ENCODE results near the gene CPSF4L. TPM values are rescaled to one million over a fixed set of nuclear protein-coding genes. Genes with fewer than 3 reads are reported as not detected.

The CPSF4L gene
- polyA plus RNA-seq, 4 donors, result 0.15 TPM; not detected in 3

GRCh38 chr17:73304971-73305812 is 43.5 kb upstream of the CPSF4L start:
- DNase-seq, result peak; percentile 75 to 89
- Histone ChIP-seq H3K4me3 (ENCODE audit: low read depth in 1 of 3, low read length in 3 of 3) (peak overlapping the region in 2 of 3 donors; percentile 32 to 41), H3K36me3 (ENCODE audit: control insufficient read depth in 3 of 3, insufficient read depth in 2 of 3, low read depth in 1 of 3, low read length in 3 of 3) (peaks cover 0 to 58% (median 0%) of the 10 kb centered on the region in 3 donors), H3K4me1 (ENCODE audit: control insufficient read depth in 3 of 3, insufficient read depth in 2 of 3, low read depth in 1 of 3, low read length in 2 of 3) (peaks cover 14 to 51% (median 19%) of the 10 kb centered on the region in 3 donors), H3K27me3 (ENCODE audit: control insufficient read depth in 3 of 3, insufficient read depth in 3 of 3, low read length in 3 of 3) (no peaks in the 10 kb centered on the region), H3K27ac (ENCODE audit: low read depth in 1 of 3, low read length in 2 of 3) (peak overlapping the region; percentile 77 to 88 (median 85)), H3K9me3 (ENCODE audit: control insufficient read depth in 2 of 2, insufficient read depth in 1 of 2, low read depth in 1 of 2, low read length in 1 of 2) (no peaks in the 10 kb centered on the region)
- FAIRE-seq, result no peak
- WGBS, 3 donors, result 7 to 21% (median 19%) methylated on average over 16 of the region's 16 CpGs

- Histone ChIP-seq H3K36me3 (ENCODE audit: control insufficient read depth in 3 of 3, insufficient read depth in 2 of 3, low read depth in 1 of 3, low read length in 3 of 3) (peaks cover 0 to 63% (median 0%) of the 10 kb centered on the region in 3 donors), H3K27me3 (ENCODE audit: control insufficient read depth in 3 of 3, insufficient read depth in 3 of 3, low read length in 3 of 3) (no peaks in the 10 kb centered on the region), H3K9me3 (ENCODE audit: control insufficient read depth in 2 of 2, insufficient read depth in 1 of 2, low read depth in 1 of 2, low read length in 1 of 2) (no peaks in the 10 kb centered on the region), H3K27ac (ENCODE audit: low read depth in 1 of 3, low read length in 2 of 3) (peak overlapping the region; percentile 77 to 88 (median 85)), H3K4me1 (ENCODE audit: control insufficient read depth in 3 of 3, insufficient read depth in 2 of 3, low read depth in 1 of 3, low read length in 2 of 3) (peaks cover 14 to 55% (median 20%) of the 10 kb centered on the region in 3 donors), H3K4me3 (ENCODE audit: low read depth in 1 of 3, low read length in 3 of 3) (peak overlapping the region in 1 of 3 donors; percentile 41)
- FAIRE-seq (no peak), DNase-seq (no peak)
- 29 to 39% (median 36%) methylated on average over 8 of the region's 8 CpGs for WGBS, 3 donors
Observed at GRCh38 chr17:73304438-73304837, 42.8 kb upstream of the CPSF4L start.

DNA sequence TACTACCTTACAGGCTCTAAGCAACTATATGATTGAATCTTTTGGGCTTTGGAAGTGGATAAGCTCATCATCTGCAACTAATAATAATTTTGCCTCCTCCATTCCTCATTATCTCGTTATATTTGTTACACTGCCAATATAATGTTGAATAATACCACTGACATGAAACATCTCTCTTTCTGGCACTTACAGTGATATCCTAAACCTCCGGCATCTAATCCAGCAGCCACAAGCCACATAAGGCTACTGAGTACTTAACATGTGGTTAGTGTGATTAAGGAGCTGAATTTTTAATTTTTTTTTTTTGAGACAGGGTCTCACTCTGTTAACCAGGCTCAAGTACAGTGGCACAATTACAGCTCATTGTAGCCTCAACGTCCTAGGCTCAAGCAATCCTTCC is 40.5 kb upstream of the CPSF4L start:
- H3K27ac ChIP-seq (ENCODE audit: low read depth in 1 of 3, low read length in 2 of 3), result no peak overlapping the region
- H3K9me3 ChIP-seq (ENCODE audit: control insufficient read depth in 2 of 2, insufficient read depth in 1 of 2, low read depth in 1 of 2, low read length in 1 of 2), result no peaks in the 10 kb centered on the region
- H3K4me1 ChIP-seq (ENCODE audit: control insufficient read depth in 3 of 3, insufficient read depth in 2 of 3, low read depth in 1 of 3, low read length in 2 of 3), result peaks cover 14 to 43% (median 23%) of the 10 kb centered on the region in 3 donors
- H3K27me3 ChIP-seq (ENCODE audit: control insufficient read depth in 3 of 3, insufficient read depth in 3 of 3, low read length in 3 of 3), result no peaks in the 10 kb centered on the region
- no peak overlapping the region for H3K4me3 ChIP-seq (ENCODE audit: low read depth in 1 of 3, low read length in 3 of 3)
- no peak for DNase-seq
- peaks cover 0 to 57% (median 0%) of the 10 kb centered on the region in 3 donors for H3K36me3 ChIP-seq (ENCODE audit: control insufficient read depth in 3 of 3, insufficient read depth in 2 of 3, low read depth in 1 of 3, low read length in 3 of 3)
- no peak for FAIRE-seq
- WGBS, 3 donors, result 47 to 57% (median 50%) methylated on average over 3 of the region's 3 CpGs

DNA sequence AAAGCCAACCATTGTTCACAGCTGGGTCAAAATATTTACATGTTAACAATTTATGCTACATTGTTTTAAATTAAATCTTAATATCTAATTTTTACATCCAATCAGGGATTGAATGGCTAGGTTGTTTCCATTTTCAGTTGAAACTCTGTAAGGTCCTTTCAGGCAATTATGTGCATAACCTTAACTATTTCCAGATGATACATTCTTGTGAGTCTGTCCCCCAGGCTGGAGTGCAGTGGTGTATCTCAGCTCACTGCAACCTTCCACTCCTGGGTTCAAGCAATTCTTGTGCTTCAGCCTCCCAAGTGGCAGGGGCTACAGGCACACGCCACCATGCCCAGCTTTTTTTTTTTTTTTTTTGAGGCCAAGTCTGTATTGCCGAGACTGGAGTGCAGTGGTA is 39.7 kb upstream of the CPSF4L start:
- Histone ChIP-seq H3K4me1 (ENCODE audit: control insufficient read depth in 3 of 3, insufficient read depth in 2 of 3, low read depth in 1 of 3, low read length in 2 of 3) (peaks cover 8 to 35% (median 23%) of the 10 kb centered on the region in 3 donors), H3K36me3 (ENCODE audit: control insufficient read depth in 3 of 3, insufficient read depth in 2 of 3, low read depth in 1 of 3, low read length in 3 of 3) (peaks cover 0 to 49% (median 0%) of the 10 kb centered on the region in 3 donors), H3K9me3 (ENCODE audit: control insufficient read depth in 2 of 2, insufficient read depth in 1 of 2, low read depth in 1 of 2, low read length in 1 of 2) (no peaks in the 10 kb centered on the region), H3K4me3 (ENCODE audit: low read depth in 1 of 3, low read length in 3 of 3) (no peak overlapping the region), H3K27ac (ENCODE audit: low read depth in 1 of 3, low read length in 2 of 3) (no peak overlapping the region), H3K27me3 (ENCODE audit: control insufficient read depth in 3 of 3, insufficient read depth in 3 of 3, low read length in 3 of 3) (no peaks in the 10 kb centered on the region)
- DNase-seq (no peak), FAIRE-seq (no peak)
- WGBS, 3 donors, result 67 to 88% (median 86%) methylated on average over 2 of the region's 2 CpGs

DNA sequence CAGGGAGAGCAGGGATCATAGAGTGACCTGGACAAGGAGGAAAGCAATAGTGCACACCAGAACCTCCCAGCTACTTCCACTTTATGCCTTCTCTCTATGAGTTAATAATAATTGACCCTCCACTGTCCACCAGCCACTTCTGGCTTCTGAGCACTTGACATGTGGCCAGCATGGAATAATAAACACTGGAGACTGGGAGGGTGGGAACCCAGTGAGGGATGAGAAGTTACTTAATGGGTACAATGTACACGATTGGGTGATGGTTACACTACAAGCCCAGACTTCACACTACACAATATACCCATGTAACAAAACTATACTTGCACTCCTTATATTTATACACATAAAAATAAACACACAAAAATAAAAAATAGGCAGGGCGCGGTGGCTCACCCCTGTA is 38.7 kb upstream of the CPSF4L start:
- H3K27ac ChIP-seq (ENCODE audit: low read depth in 1 of 3, low read length in 2 of 3), result peak overlapping the region in 2 of 3 donors; percentile 0 to 21
- WGBS, 3 donors, result 71 to 79% (median 75%) methylated on average over 3 of the region's 3 CpGs
- H3K4me3 ChIP-seq (ENCODE audit: low read depth in 1 of 3, low read length in 3 of 3), result no peak overlapping the region
- H3K9me3 ChIP-seq (ENCODE audit: control insufficient read depth in 2 of 2, insufficient read depth in 1 of 2, low read depth in 1 of 2, low read length in 1 of 2), result no peaks in the 10 kb centered on the region
- H3K36me3 ChIP-seq (ENCODE audit: control insufficient read depth in 3 of 3, insufficient read depth in 2 of 3, low read depth in 1 of 3, low read length in 3 of 3), result peaks cover 0 to 43% (median 0%) of the 10 kb centered on the region in 3 donors
- DNase-seq, result peak in 1 of 2 donors; percentile 61
- no peak for FAIRE-seq
- no peaks in the 10 kb centered on the region for H3K27me3 ChIP-seq (ENCODE audit: control insufficient read depth in 3 of 3, insufficient read depth in 3 of 3, low read length in 3 of 3)
- peaks cover 8 to 26% (median 15%) of the 10 kb centered on the region in 3 donors for H3K4me1 ChIP-seq (ENCODE audit: control insufficient read depth in 3 of 3, insufficient read depth in 2 of 3, low read depth in 1 of 3, low read length in 2 of 3)

DNA sequence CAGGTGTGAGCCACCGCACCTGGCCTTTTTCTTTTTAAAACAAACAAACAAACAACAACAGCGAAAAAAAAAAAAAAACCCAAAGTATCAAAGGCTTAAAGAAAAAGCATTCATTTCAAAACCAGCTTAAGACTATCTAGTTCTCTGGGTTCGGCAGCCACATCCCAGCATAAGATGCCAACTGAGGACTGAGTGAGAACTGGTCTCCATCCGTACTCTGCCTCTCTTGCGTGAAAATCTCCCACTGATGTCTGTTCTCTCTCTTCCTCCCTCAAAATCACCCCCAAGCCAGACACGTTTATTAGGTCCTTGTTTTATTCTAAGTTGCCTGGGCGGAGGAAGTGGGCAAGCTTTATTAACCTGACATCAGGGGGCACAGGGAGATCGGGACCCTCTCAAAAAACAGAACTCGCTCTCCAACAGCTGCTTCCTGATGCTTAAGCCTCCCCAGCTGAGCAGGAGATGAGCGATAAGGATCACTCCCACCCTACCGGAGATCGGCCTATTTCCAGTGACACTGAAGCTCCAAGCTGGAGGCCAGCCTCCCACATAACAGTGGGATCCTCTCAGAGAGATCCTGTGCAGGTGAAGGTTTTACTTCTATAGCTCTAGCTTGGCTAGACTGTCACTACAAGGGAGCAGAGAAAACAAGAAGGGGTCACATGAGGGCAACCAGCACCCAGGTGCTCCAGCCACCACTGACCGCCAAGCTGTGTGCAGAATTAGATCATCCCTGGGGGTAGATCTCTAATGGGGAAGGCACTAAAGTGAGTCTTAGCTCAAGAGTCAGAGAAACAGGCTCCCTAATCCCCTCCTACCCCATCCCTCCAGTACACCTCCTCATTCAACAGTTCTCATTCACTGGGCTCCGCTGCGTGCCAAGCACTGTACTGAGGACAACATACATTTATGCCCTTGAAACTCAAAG is 36.5 kb upstream of the CPSF4L start:
- FAIRE-seq (no peak), DNase-seq (no peak)
- H3K27me3 ChIP-seq (ENCODE audit: control insufficient read depth in 3 of 3, insufficient read depth in 3 of 3, low read length in 3 of 3), result no peaks in the 10 kb centered on the region
- peaks cover 0 to 49% (median 0%) of the 10 kb centered on the region in 3 donors for H3K36me3 ChIP-seq (ENCODE audit: control insufficient read depth in 3 of 3, insufficient read depth in 2 of 3, low read depth in 1 of 3, low read length in 3 of 3)
- peaks cover 8 to 12% (median 11%) of the 10 kb centered on the region in 3 donors for H3K4me1 ChIP-seq (ENCODE audit: control insufficient read depth in 3 of 3, insufficient read depth in 2 of 3, low read depth in 1 of 3, low read length in 2 of 3)
- no peak overlapping the region for H3K27ac ChIP-seq (ENCODE audit: low read depth in 1 of 3, low read length in 2 of 3)
- no peaks in the 10 kb centered on the region for H3K9me3 ChIP-seq (ENCODE audit: control insufficient read depth in 2 of 2, insufficient read depth in 1 of 2, low read depth in 1 of 2, low read length in 1 of 2)
- H3K4me3 ChIP-seq (ENCODE audit: low read depth in 1 of 3, low read length in 3 of 3), result no peak overlapping the region
- 62 to 71% (median 71%) methylated on average over 15 of the region's 15 CpGs for WGBS, 3 donors

DNA sequence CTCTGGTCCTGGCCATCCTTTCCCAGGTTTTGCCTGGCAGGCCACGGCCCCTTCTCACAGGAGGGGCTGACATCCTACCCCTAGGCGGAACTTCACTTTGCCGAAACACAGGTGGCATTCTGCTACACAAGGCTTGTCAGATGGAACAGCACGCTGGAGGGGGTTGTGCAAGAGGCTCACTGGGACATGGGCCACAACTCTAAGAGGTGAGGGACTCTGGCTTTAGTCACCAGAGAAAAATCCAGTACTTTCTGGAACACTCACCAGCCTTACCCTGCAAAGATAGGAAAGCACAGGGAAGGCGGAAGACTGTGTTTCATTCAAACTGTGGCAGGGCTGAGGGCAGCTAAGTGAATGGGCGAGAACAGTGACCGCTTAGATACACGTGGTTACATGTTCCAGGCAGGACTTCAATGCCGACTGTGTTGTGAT is 31.8 kb upstream of the CPSF4L start:
- no peak for DNase-seq
- H3K27ac ChIP-seq (ENCODE audit: low read depth in 1 of 3, low read length in 2 of 3), result peak overlapping the region in 2 of 3 donors; percentile 40 to 62

GRCh38 chr17:73293031-73293430 is 31.4 kb upstream of the CPSF4L start:
- Histone ChIP-seq H3K27me3 (ENCODE audit: control insufficient read depth in 3 of 3, insufficient read depth in 3 of 3, low read length in 3 of 3) (no peaks in the 10 kb centered on the region), H3K27ac (ENCODE audit: low read depth in 1 of 3, low read length in 2 of 3) (peak overlapping the region in 2 of 3 donors; percentile 40 to 71), H3K4me1 (ENCODE audit: control insufficient read depth in 3 of 3, insufficient read depth in 2 of 3, low read depth in 1 of 3, low read length in 2 of 3) (peaks cover 28 to 46% (median 30%) of the 10 kb centered on the region in 3 donors), H3K4me3 (ENCODE audit: low read depth in 1 of 3, low read length in 3 of 3) (no peak overlapping the region), H3K36me3 (ENCODE audit: control insufficient read depth in 3 of 3, insufficient read depth in 2 of 3, low read depth in 1 of 3, low read length in 3 of 3) (peaks cover 0 to 63% (median 0%) of the 10 kb centered on the region in 3 donors), H3K9me3 (ENCODE audit: control insufficient read depth in 2 of 2, insufficient read depth in 1 of 2, low read depth in 1 of 2, low read length in 1 of 2) (no peaks in the 10 kb centered on the region)
- FAIRE-seq (no peak), DNase-seq (no peak)
- 35 to 63% (median 38%) methylated on average over 11 of the region's 11 CpGs for WGBS, 3 donors

More for the DNA sequence above, 31.8 kb upstream of the CPSF4L start:
- Histone ChIP-seq H3K27me3 (ENCODE audit: control insufficient read depth in 3 of 3, insufficient read depth in 3 of 3, low read length in 3 of 3) (no peaks in the 10 kb centered on the region), H3K4me3 (ENCODE audit: low read depth in 1 of 3, low read length in 3 of 3) (no peak overlapping the region), H3K4me1 (ENCODE audit: control insufficient read depth in 3 of 3, insufficient read depth in 2 of 3, low read depth in 1 of 3, low read length in 2 of 3) (peaks cover 28 to 41% (median 30%) of the 10 kb centered on the region in 3 donors), H3K36me3 (ENCODE audit: control insufficient read depth in 3 of 3, insufficient read depth in 2 of 3, low read depth in 1 of 3, low read length in 3 of 3) (peaks cover 0 to 63% (median 0%) of the 10 kb centered on the region in 3 donors), H3K9me3 (ENCODE audit: control insufficient read depth in 2 of 2, insufficient read depth in 1 of 2, low read depth in 1 of 2, low read length in 1 of 2) (no peaks in the 10 kb centered on the region)
- no peak for FAIRE-seq
- WGBS, 3 donors, result 50 to 63% (median 58%) methylated on average over 9 of the region's 9 CpGs
